GM12875 (cell line): ENCODE data around the gene C19orf85.

Experiments used
- H3K4me3 ChIP-seq: one replicate; pipeline ENCODE4 v1.5.1; 2011; ENCODE audit warnings: low read depth, low read length, control low read depth
- TF ChIP-seq, protein P1 (sequence below): IDR thresholded peaks from 2 replicates; pipeline ENCODE4 v1.5.1; 2011; ENCODE audit warnings: low read depth, mild to moderate bottlenecking, control low read depth, inconsistent platforms, low read length, moderate library complexity, borderline replicate concordance; ENCODE audit not compliant: insufficient read depth

C19orf85 gene

DNA sequence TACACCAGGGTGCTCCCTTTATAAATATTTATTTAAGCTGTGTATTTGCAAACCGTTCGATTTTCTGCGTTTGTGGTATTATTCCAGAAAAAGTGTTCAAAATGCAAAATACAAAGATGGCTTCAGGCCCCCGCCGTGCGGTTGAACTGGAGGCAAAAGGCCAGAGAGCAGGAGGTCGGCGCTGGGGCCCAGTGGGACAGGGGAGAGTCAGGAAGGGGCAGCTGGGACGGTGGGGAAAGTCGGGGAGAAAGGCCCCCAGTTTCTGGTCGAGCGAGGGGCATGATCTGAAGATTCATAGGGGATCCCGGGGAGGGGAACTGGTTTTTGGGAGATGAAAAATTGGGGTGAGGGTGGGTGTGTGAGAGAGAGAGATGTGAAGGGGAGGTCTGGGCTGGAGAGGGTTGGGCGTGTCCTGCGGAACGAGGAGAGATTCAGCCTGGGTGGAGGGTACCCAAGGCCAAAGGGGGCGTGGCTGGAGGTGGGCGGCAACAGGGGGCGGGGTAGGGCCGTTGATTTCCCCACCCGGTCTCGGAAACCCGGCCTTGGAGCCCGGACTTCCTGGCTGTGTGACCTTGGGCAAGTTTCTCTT, 3.8 kb downstream of the C19orf85 start:
- TF ChIP-seq, protein P1, sequence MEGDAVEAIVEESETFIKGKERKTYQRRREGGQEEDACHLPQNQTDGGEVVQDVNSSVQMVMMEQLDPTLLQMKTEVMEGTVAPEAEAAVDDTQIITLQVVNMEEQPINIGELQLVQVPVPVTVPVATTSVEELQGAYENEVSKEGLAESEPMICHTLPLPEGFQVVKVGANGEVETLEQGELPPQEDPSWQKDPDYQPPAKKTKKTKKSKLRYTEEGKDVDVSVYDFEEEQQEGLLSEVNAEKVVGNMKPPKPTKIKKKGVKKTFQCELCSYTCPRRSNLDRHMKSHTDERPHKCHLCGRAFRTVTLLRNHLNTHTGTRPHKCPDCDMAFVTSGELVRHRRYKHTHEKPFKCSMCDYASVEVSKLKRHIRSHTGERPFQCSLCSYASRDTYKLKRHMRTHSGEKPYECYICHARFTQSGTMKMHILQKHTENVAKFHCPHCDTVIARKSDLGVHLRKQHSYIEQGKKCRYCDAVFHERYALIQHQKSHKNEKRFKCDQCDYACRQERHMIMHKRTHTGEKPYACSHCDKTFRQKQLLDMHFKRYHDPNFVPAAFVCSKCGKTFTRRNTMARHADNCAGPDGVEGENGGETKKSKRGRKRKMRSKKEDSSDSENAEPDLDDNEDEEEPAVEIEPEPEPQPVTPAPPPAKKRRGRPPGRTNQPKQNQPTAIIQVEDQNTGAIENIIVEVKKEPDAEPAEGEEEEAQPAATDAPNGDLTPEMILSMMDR, result no peak
- H3K4me3 ChIP-seq, result peak overlapping the region; percentile 87

DNA sequence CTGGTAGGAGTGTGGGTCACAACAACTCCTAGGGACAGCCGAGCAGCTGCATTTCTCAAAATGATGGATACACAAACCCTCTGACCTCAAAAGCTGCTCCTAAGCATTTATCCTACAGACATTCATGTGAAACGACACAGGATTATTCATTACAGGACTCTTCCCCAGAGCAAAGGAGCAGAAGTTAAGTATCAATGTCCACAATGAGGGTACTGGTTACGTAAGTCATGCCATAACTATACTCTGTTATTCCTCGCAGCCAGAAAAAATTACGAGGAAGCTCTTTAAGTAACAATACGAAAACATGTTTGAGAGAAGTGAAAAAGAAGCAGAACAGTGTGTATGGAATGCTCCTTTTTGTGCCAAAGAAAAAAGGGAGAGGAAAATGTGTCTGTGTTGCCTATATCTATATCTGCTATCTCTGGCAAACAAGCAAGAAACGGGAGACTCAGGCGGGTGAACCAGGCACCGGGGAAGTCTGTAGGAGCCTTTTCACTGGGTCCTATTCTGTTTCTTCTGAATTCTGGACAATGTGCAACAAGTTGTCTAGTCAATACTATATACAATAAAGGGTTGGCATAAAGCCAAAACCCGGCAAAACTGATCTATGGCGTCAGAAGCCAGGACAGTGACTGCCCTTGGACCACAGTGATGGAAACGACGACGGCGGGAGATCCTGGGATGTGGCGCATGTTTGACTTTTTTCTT, 4.4 kb downstream of the C19orf85 start:
- no peak overlapping the region for H3K4me3 ChIP-seq

DNA sequence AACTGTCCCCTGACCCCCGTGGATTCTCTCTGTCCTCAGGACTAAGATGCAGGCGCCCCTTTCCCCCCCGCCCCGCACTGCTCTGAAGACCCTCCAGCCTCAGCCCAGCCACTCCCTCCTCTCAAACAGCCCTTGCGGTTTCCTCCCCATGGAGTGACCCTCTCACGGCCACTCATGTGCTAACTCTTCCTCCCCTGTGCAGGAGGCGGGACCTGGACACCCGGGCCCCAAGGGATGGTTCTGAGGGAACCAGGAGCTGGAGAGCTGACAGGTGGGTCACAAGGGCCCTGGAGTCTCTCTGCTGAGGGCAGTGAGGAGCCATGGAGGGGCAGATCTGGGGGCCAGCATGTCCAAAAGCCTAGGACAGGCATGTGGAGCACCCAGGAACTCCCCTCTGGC, 5.0 kb downstream of the C19orf85 start:
- no peak overlapping the region for H3K4me3 ChIP-seq
- TF ChIP-seq, protein P1, result no peak

More for the DNA sequence above, 4.4 kb downstream of the C19orf85 start:
- TF ChIP-seq, protein P1, result no peak

DNA sequence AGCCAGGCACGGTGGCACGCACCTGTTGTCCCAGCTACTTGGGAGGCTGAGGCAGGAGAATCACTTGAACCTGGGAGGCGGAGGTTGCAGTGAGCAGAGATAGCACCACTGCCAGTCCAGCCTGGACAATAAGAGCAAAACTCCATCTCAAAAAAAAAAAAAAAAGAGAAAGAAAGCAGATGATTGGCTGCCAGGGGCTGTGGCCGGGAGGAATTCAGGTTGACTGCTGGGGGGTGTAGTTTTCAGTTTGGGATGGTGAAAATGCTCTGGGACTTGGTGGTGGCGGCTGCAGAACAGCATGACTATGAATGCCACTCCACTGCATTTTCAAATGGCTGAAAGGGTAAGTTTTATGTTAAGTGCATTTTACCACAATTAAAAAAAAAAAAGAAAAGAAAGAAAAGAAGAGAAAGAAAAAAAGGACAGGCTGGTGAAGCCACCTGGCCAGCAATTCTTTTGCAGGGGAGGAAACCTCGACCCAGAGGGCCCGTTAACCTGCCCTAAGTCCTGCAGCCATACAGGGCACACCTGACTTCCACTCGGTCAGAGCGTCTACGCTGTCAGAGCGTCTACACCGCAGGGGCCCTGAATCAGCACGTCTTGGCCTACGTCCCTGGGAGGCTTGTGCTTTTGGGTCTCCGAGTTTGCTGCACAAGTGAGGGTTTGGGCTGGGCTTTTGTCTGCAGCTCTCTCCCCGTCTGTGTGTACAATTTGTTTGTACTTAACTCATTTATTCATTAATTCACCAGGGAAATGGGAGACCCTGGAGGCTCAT, 6.7 kb downstream of the C19orf85 start:
- H3K4me3 ChIP-seq, result no peak overlapping the region
- TF ChIP-seq, protein P1, result no peak

DNA sequence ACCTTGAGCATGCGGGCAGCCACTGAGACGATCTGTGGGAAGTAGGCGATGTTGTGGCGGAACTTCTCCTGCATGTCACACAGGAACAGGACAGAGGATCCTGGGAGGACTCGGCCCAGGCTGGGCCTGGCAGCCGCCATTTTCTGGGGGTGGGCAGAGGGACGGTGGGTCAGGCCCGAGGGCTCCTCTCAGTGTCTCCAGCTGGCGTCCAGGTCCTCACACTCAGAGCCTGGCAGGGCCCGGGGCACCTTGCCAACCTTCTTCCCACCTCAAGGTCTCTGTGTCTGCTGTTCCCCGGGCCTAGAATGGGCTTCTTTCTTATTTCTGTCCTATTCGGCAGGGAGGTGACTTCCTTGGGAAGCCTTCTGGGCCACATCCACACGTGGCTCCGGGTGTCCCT, 8.2 kb downstream of the C19orf85 start:
- no peak overlapping the region for H3K4me3 ChIP-seq
- TF ChIP-seq, protein P1, result no peak

DNA sequence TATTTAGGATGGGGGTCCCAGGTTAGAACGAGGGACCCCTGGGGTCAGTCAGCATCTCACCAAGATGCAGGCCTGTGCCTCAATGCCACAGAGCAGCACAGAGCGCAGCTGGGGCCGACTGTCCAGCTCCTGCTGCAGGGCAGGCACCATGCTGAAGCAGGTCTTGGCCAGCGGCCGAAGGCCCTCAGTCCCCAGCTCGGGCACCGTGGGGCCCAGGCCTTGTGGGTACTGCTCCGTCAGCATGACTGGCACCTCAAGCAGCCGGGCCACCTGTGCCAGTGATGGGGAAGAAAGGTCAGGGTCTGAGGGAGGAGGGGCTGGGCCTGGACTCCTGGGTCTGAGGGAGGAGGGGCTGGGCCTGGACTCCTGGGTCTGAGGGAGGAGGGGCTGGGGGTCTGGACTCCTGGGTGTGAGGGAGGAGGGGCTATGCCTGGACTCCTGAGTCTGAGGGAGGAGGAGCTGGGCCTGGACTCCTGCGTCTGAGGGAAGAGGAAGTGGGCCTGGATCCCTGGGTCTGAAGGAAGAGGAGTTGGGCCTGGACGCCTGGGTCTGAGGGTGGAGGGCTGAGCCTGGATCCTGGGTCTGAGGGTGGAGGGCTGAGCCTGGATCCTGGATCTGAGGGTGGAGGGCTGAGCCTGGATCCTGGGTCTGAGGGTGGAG, 8.8 kb downstream of the C19orf85 start:
- H3K4me3 ChIP-seq, result no peak overlapping the region
- TF ChIP-seq, protein P1, result no peak
